ENCODE data around the gene COX8A. TPM values are rescaled to one million over a fixed set of nuclear protein-coding genes. Genes with fewer than 3 reads are reported as not detected.

COX8A gene
- total and polyA plus RNA-seq, 10 donors = 181 to 698 (median 324) TPM

- Histone ChIP-seq H3K4me1 (peaks cover 13 to 56% (median 38%) of the 10 kb centered on the region in 6 donors), H3K27me3 (replicated peaks in 1 of 7) (no peaks in the 10 kb centered on the region), H3K9me3 (no peaks in the 10 kb centered on the region), H3K27ac (peak within 1 kb of the TSS in 7 of 8 donors; percentile 41 to 87 (median 82)), H3K4me3 (peak within 1 kb of the TSS; percentile 51 to 85 (median 73)), H3K36me3 (peaks cover 0 to 5% (median 0%) of the 10 kb centered on the region in 6 donors)
- intact Hi-C loops (cut with DNase I; ENCODE audit: low total_unique reads) = no loop called here
- TF ChIP-seq POLR2AphosphoS5 (IDR thresholded peaks at IDR 0.05) (peak; percentile 54 to 82 (median 77)), CTCF (IDR thresholded peaks at IDR 0.05 in 8 of 11, conservative IDR thresholded peaks at IDR 0.05 in 3 of 11) (peak in 5 of 11 experiments; percentile 9 to 53 (median 33)), POLR2A (IDR thresholded peaks at IDR 0.05) (peak in 1 of 3 donors; percentile 71)
- WGBS, 5 donors = 0 to 3% (median 0%) methylated on average over 16 to 92 of the region's 92 CpGs
- peak; percentile 98 for DNase-seq
Observed at GRCh38 chr11:63938479-63939396, 35.7 kb upstream of the COX8A start, which contains the start of gene NAA40. TSS of gene NAA40 (plus strand) at chr11:63939002. CDS start at chr11:63939097, 95 bp downstream.

GRCh38 chr11:63939397-63939891, 35.0 kb upstream of the COX8A start:
- no peaks in the 10 kb centered on the region for H3K9me3 ChIP-seq
- peak overlapping the region in 6 of 8 donors; percentile 58 to 87 (median 84) for H3K27ac ChIP-seq
- 2 to 9% (median 4%) methylated on average over 23 to 26 of the region's 26 CpGs for WGBS, 5 donors
- H3K36me3 ChIP-seq = peaks cover 0 to 5% (median 0%) of the 10 kb centered on the region in 6 donors
- H3K27me3 ChIP-seq (replicated peaks in 1 of 7) = no peaks in the 10 kb centered on the region
- H3K4me3 ChIP-seq = peak overlapping the region; percentile 51 to 85 (median 73)
- TF ChIP-seq POLR2A (IDR thresholded peaks at IDR 0.05) = no peak
- TF ChIP-seq CTCF (IDR thresholded peaks at IDR 0.05 in 8 of 11, conservative IDR thresholded peaks at IDR 0.05 in 3 of 11) = no peak
- TF ChIP-seq POLR2AphosphoS5 (IDR thresholded peaks at IDR 0.05) = no peak
- H3K4me1 ChIP-seq = peaks cover 13 to 63% (median 42%) of the 10 kb centered on the region in 6 donors
- no peak for DNase-seq
- intact Hi-C loops (cut with DNase I; ENCODE audit: low total_unique reads) = no loop called here

GRCh38 chr11:63940786-63941185, 33.6 kb upstream of the COX8A start:
- no peak for TF ChIP-seq CTCF (IDR thresholded peaks at IDR 0.05 in 8 of 11, conservative IDR thresholded peaks at IDR 0.05 in 3 of 11)
- no peak for TF ChIP-seq POLR2AphosphoS5 (IDR thresholded peaks at IDR 0.05)
- no peak for TF ChIP-seq POLR2A (IDR thresholded peaks at IDR 0.05)
- 51 to 64% (median 52%) methylated on average over 6 of the region's 6 CpGs for WGBS, 5 donors
- H3K9me3 ChIP-seq = no peaks in the 10 kb centered on the region
- no peaks in the 10 kb centered on the region for H3K27me3 ChIP-seq (replicated peaks in 1 of 7)
- no peak for DNase-seq
- peak overlapping the region in 6 of 8 donors; percentile 20 to 87 (median 78) for H3K27ac ChIP-seq
- H3K4me3 ChIP-seq = no peak overlapping the region
- peaks cover 0 to 8% (median 0%) of the 10 kb centered on the region in 6 donors for H3K36me3 ChIP-seq
- peaks cover 19 to 76% (median 54%) of the 10 kb centered on the region in 6 donors for H3K4me1 ChIP-seq
- intact Hi-C loops (cut with DNase I; ENCODE audit: low total_unique reads) = loop anchor here (2.0 kb wide), 1 partner anchor 104 kb away; no protein-coding TSS in a partner anchor
